NCI-H510A treated with DMSO at 0.1 percent for 48 hours (cell line): ENCODE measurements around the gene SLC38A11.

Experiments used
- DNase-seq: peaks from one replicate; lab custom pipeline; 2025; lab: John Stamatoyannopoulos, UW

The SLC38A11 gene

GRCh38 chr2:164969909-164970690 is 14.8 kb upstream of the SLC38A11 start:
- DNase-seq, result no peak

DNA sequence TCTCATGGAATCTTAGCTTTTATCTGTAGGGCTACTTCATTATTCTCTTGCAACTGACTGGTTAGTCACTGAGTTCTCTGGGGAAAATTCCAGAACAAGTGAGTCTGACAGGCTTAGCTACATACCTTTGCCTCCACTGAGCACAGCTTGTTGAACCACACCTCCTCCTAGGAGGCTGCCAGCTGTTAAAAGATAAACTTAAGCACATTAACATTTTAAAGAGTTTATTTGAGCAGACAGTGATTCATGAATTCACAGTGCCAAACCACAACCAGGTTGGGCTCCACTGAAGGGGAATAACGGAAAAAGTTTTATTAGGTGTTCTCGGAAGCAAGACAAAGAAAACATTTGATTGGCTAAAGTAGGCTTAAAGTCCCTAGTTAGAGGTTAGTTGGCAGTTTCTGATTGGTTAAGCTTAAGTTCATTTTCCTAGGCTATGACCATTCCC is 12.5 kb upstream of the SLC38A11 start:
- DNase-seq, result no peak

GRCh38 chr2:164967361-164967760 is 12.0 kb upstream of the SLC38A11 start:
- DNase-seq, result no peak

DNA sequence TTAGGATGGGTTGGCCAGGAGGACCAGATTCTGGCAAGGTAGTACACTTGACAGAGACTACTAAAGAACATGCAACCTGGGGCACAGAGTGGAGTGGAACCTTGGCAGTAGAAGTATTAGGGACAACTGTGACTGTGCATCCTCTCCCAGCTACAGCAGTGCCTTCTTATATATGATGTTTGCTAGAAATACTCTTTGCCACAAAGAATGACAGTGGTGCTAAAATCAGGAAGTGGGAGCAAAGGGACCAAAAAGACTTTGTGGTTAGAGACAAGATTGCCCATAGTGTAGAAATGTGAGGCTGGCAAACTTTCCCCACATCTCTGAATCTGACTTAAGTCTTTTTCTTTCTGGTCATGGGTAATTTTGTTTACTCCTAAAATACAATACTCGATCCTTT is 9.4 kb upstream of the SLC38A11 start:
- no peak for DNase-seq

DNA sequence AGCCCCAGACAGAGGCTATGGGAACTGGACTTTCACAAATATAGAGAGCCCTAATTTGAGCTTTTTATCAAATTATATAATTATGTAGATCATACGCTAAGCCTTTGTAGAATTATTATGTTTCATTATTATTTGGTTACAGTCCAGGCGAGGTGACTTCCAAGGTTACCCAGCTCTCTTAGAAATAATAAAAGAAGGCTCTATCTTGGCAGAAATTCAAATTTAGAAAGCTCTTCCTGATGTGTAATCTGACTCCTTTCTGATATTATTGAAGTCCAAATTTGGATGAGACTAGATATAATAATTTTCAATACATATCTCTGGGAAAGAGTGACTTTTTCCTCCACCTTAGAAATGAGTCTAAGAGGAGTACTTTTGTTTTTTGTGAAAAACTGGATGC is 4.8 kb upstream of the SLC38A11 start:
- no peak for DNase-seq

GRCh38 chr2:164954186-164954585 is 1.1 kb downstream of the SLC38A11 start:
- no peak for DNase-seq

DNA sequence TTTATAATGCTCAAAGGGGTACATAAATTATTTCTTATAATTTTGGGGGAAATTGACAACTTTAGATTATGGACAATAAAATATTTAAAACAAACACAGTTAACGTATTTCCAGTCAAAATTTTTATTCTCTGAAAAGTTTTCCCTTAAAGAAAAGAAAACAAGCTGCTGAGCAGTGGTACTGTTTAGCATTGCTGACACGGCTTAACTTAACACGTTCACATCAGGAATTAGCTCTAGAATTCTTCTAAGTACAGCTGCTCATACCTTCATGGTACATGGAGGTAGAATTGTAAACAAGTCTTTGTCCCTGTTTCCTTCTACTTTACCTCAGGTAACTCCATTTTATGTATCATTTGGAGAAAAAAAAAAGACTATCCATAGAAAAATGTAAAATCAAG is 2.0 kb downstream of the SLC38A11 start:
- DNase-seq, result no peak

DNA sequence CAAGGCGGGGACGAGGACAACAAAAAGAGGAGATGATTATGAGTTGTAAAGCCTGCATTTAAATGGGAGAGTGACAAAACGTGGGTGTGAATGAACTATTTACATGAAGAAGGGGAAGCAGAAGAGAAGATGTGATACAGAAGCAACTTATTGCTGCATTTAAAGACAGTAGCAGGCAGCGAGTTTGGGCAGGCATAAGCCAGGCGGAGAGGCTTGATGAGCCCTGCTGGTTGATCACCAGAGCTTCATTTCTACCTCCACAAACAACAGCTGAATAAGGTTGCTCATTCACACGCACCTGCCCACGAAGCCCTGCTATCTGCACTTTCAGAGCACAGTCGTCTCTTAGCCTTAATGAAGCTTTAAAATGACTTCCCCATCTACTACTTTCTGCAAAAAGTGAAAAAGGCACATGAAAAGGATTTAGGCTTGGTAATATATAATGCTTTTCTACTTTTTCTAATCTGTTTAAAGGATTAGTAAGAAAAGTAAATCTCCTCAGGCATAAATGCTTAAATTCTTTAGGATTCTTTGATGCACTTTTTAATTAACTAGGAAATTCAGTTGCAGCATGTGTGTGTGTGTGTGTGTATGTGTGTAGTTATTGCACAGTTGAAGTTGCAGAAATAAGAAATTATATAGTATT is 3.1 kb downstream of the SLC38A11 start:
- no peak for DNase-seq

DNA sequence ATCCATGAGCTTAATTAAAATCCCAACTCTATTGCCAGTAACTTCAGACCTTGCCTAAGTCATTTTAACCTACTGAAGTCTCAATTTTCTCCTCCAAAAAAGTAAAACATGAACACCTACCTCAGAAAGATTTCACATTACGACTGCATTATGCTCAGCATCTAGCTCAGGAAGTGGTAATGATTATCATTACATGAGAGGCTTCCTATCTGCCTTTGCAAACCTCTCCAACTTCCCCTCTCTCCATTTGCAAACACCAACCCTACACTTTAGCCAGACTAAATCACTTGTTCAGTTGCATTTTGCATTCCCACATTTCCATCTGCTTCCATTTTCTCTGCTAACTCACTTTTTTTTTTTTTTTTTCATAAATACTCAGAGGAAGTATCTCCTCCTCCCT is 6.8 kb downstream of the SLC38A11 start:
- no peak for DNase-seq

DNA sequence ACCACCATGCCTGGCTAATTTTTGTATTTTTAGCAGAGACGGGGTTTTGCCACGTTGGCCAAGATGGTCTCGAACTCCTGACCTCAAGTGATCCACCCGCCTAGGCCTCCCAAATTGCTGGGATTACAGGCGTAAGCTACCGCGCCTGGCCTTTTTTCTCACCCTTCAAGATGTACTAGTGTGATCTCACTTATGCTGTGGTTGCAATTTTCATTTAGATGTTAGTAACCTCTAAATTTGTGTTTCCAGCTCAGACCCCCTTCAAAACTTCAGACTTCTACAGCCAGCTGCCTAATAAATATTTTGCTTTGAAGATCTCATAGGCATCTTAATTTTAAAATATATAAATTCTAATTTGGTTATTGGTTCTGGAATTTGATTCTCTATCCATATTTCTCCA is 8.0 kb downstream of the SLC38A11 start:
- DNase-seq, result no peak

- DNase-seq, result no peak
Measured at GRCh38 chr2:164943289-164943688, 12.0 kb downstream of the SLC38A11 start.

DNA sequence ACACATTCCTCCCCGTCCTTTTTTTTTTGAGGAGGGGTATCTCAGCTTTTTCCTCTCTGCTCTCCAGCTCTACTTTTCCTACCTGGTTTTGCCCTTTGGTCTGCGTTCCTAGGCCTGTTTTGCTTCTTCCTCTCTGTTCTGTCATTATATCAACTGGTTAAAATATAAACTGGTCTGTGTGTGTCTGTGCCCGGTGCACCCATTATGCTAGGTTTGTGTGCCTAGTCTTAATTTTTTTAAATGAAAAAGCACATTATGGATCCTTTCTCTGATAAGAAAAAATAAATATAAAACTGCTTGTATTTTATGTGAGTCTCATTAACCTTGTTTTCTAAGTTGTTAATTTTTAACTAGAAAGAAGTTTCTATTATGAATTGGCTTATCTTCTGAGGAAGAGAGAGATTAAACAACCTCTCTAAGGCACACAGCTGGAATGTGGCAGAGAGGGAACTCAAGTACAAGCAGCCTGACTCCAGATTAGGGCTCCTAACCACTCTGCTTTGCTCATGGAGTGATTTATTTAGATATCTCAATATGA is 17.4 kb downstream of the SLC38A11 start:
- DNase-seq, result no peak

GRCh38 chr2:164935118-164936101 is 19.9 kb downstream of the SLC38A11 start:
- DNase-seq, result peak; percentile 58

DNA sequence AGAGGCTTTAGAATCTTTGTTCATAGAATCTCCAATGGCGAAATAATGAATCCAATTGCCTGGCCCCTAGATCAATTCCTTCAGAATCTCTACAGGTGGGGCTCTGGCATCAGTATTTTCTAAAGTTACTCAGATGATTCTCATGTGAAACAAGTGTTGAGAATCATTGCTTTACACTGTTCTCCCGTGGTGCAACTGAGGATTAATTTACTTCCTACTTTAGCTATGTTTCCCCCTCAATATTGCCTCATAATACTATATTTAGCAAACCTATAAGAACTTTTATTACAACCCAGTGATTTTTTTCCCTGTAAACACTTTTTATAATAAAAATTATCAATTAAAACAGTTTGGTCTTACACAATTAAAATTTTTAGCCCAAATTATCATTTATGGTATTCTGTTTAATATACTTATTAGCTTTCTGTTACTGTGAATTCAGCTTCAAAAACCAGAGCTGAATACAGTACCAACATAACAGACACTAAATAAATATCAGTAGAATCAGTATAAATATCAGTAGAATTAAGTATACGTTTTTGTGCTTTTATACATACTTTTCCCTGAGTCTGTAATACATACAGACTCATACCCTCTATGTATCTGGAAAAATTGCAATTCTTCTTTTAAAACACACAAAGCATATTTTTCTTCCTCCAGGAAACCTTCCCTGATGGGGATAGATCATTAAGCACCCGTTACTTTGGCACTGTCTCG is 20.8 kb downstream of the SLC38A11 start:
- no peak for DNase-seq

DNA sequence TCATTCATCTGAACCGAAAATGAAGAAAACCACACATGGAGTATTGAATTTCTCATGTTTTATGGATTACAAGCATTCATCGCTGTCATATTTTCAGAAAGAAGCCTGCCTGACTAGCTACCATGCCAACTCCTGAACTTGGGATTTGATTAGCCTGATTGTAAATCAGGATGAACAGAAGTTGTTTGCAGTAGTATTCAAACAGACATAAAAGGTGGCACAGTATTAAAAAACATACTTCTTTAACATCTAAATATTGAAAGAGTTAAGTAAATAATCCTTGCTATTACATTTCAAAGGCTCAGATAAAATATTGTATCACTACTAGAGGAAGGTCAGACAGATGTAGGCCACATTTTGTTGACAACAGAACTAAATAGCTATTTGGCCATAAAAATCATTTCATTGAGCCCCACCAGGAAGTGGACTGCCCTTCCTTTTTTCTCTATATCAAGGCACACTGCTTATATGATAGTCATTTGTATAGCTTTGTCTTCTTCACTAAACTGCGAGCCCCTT is 21.6 kb downstream of the SLC38A11 start:
- DNase-seq, result peak; percentile 36

DNA sequence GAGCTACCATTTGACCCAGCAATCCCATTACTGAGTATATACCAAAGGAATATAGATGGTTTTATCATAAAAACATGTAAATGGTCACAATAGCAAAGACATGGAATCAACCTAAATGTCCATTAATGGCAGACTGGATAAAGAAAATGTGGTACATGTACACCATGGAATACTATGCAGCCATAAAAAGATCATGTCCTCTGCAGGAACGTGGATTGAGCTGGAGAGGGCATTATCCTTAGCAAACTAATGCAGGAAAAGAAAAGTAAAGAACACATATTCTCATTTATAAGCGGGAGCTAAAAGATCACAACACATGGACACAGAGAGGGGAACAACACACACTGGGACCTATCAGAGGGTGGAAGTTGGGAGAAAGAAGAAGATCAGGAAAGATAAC is 22.9 kb downstream of the SLC38A11 start:
- no peak for DNase-seq

DNA sequence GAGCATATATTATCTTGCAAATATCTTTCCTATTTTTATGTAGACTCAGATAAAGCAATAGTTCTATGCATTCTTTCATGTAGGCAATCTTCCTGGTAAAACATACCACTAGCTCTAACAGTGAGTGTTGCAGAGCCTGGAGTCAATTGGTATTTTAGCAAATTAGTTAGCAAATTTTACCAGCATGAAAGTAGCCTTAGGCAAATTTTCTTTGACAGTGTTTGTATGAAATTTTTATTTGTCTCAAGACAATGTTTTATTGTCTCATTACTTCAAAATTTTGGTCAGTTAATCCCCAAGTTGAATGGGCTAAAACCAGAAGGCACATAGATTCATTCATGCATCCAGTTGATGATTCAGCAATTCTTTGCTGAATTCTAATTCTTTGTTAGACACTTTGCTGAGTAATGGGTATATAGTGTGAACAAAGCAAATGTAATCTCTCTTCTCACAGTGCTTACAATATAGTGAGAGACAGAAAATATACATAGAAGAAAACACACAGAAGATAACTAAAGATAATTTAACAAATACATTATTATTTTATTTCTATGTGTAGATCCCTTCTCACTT is 27.1 kb downstream of the SLC38A11 start:
- DNase-seq, result no peak

DNA sequence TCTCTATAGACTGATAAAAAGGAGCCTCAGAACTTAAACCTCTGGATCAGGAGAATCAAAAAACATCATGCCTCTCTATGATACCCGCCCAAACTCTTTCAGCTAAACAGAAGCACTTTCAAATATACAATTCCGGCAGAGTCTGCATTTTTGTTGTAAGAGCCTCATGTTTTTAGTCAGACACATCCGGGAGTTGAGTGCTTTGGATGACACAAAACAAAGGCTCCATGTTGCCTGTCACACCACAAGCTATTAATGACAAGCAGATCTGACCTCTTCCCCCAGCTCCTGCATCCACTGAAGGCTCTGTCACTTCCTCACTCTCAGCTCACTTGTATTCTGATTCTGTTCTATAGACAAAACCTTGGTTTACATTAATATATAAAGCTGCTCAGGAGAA is 33.2 kb downstream of the SLC38A11 start:
- peak; percentile 29 for DNase-seq

- DNase-seq, result peak; percentile 32
Measured at GRCh38 chr2:164920430-164920829, 34.9 kb downstream of the SLC38A11 start.

DNA sequence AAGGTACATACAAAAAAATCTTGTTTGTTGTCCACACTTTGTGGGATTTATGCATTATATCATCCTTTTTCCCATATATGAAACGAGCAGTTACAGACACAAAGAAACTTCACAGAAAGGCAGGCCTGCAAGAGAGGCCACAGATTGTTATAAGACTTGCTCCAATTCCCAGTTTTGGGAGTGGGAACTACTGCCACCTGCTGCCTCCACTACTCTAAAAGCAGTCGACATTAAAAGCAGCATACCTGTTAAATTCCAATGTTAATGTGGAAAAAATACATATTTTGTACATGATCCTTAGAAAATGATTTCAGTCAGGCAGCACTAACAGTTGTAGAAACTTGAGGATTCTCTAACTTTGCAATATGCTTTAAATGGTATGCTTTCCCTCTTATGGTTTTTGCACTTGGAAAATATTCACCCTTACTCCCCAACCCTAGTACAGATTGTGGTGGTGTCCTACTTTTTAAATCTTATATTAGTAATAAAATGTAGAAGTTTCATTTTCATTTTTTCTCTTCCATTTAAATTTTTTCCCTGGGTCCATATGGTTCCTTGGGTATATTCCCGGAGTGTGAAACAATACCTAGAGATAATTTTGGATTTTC is 37.9 kb downstream of the SLC38A11 start:
- DNase-seq, result peak; percentile 36
